Liver (tissue), 9 donors: ENCODE data around the gene ARID3A. TPM values are rescaled to one million over a fixed set of nuclear protein-coding genes. Genes with fewer than 3 reads are reported as not detected.

ENCODE experiments used
- DNase-seq: peaks from one replicate; pipeline ENCODE4 v3.0.0-alpha.2; 2017; ENCODE audit warnings: low spot score
- H3K27ac ChIP-seq, 2 donors: one replicate each; pipeline ENCODE4 v1.7.0; 2013; ENCODE audit warnings: inconsistent platforms in 2 of 2, low read length in 2 of 2, control low read depth in 1 of 2, low read depth in 1 of 2, mild to moderate bottlenecking in 1 of 2
- H3K27me3 ChIP-seq, 4 donors: one replicate each; pipeline versions ENCODE4 v1.6.1 to v1.7.0; 2013; ENCODE audit warnings: low read length in 3 of 4, inconsistent platforms in 1 of 4, mild to moderate bottlenecking in 1 of 4, moderate library complexity in 1 of 4; ENCODE audit not compliant: control insufficient read depth in 4 of 4, insufficient read depth in 4 of 4
- H3K36me3 ChIP-seq, 4 donors: one replicate each; pipeline versions ENCODE4 v1.6.1 to v1.7.0; 2013; ENCODE audit warnings: low read length in 3 of 4, mild to moderate bottlenecking in 3 of 4, low read depth in 1 of 4, moderate library complexity in 1 of 4; ENCODE audit not compliant: control insufficient read depth in 4 of 4, insufficient read depth in 3 of 4
- H3K4me1 ChIP-seq, 4 donors: one replicate each; pipeline versions ENCODE4 v1.6.1 to v1.7.0; 2013; ENCODE audit warnings: low read length in 3 of 4, mild to moderate bottlenecking in 3 of 4, moderate library complexity in 1 of 4; ENCODE audit not compliant: control insufficient read depth in 4 of 4, insufficient read depth in 4 of 4
- H3K4me3 ChIP-seq, 3 donors: one replicate each; pipeline versions ENCODE4 v1.6.1 to v1.7.0; 2013; ENCODE audit warnings: low read length in 3 of 3, control low read depth in 1 of 3, low read depth in 1 of 3, mild to moderate bottlenecking in 1 of 3
- H3K9ac ChIP-seq, 2 donors: one replicate each; pipeline ENCODE4 v1.7.0; 2013; ENCODE audit warnings: low read length in 2 of 2, mild to moderate bottlenecking in 2 of 2, moderate library complexity in 2 of 2, control low read depth in 1 of 2, low read depth in 1 of 2
- H3K9me3 ChIP-seq, 4 donors: one replicate each; pipeline versions ENCODE4 v1.6.1 to v1.7.0; 2013; ENCODE audit warnings: low read length in 3 of 4; ENCODE audit not compliant: control insufficient read depth in 4 of 4
- EGR1 ChIP-seq, 2 donors: IDR thresholded peaks; 2 replicates each; pipeline ENCODE4 v1.6.1; 2016 to 2018; ENCODE audit warnings: antibody characterized with exemption in 2 of 2, low read depth in 2 of 2
- FOXA1 ChIP-seq: IDR thresholded peaks from 2 replicates; pipeline ENCODE4 v1.6.1; 2016; ENCODE audit warnings: antibody characterized with exemption
- GABPA ChIP-seq, 2 donors: IDR thresholded peaks in 1 of 2; conservative IDR thresholded peaks in 1 of 2; 2 replicates each; pipeline ENCODE4 v1.6.1; 2016; ENCODE audit warnings: antibody characterized with exemption in 2 of 2, mild to moderate bottlenecking in 1 of 2, moderate library complexity in 1 of 2
- HNF4A ChIP-seq, 2 donors: conservative IDR thresholded peaks; 2 replicates each; pipeline ENCODE4 v1.6.1; 2016; ENCODE audit warnings: antibody characterized with exemption in 2 of 2, mild to moderate bottlenecking in 2 of 2
- HNF4G ChIP-seq: IDR thresholded peaks from 2 replicates; pipeline ENCODE4 v1.6.1; 2016; ENCODE audit warnings: antibody characterized with exemption
- JUND ChIP-seq, 2 donors: IDR thresholded peaks; 2 replicates each; pipeline ENCODE4 v1.6.1; 2016; ENCODE audit warnings: antibody characterized with exemption in 2 of 2
- NR2F2 ChIP-seq: IDR thresholded peaks from 2 replicates; pipeline ENCODE4 v1.6.1; 2016; ENCODE audit warnings: antibody characterized with exemption
- RAD21 ChIP-seq, 2 donors: IDR thresholded peaks; 2 replicates each; pipeline ENCODE4 v1.6.1; 2016; ENCODE audit warnings: antibody characterized with exemption in 2 of 2, mild to moderate bottlenecking in 2 of 2
- TAF1 ChIP-seq: conservative IDR thresholded peaks from 2 replicates; pipeline ENCODE4 v1.6.1; 2016; ENCODE audit warnings: antibody characterized with exemption, mild to moderate bottlenecking
- YY1 ChIP-seq: IDR thresholded peaks from 2 replicates; pipeline ENCODE4 v1.6.1; 2016; ENCODE audit warnings: antibody characterized with exemption, mild to moderate bottlenecking
- WGBS: extraction: QIAGEN DNeasy Blood & Tissue Kit; methylation state at CpG from one replicate; pipeline ENCODE4 v1.1.7; 2013; 5-methylcytosine and 5-hydroxymethylcytosine counted together
- polyA plus RNA-seq, 2 donors: library from polyadenylated mRNA; stranded (reverse) in 1 of 2; unstranded in 1 of 2; fragments of 200-250 nt in 1 of 2; fragments of >200 nt in 1 of 2; fragmentation: Nextera tagmentation in 1 of 2; extraction: Ambion mirVana in 1 of 2; gene quantifications; one replicate each; pipeline versions ENCODE4 v1.2.1 to v1.2.3, GENCODE V29; 2013 to 2015
- total RNA-seq, 2 donors: library from RNA; depleted of rRNA; stranded (reverse); fragments of >200 nt; gene quantifications; one replicate each; pipeline ENCODE4 v1.2.3, GENCODE V29; 2014
- TF ChIP-seq, protein P1 (sequence below): IDR thresholded peaks from 2 replicates; pipeline ENCODE4 v1.6.1; 2016; ENCODE audit warnings: antibody characterized with exemption
- TF ChIP-seq, protein P2 (sequence below): IDR thresholded peaks from 2 replicates; pipeline ENCODE4 v1.6.1; 2016; ENCODE audit warnings: antibody characterized with exemption
- TF ChIP-seq, protein P3 (sequence below): IDR thresholded peaks from 2 replicates; pipeline ENCODE4 v1.6.1; 2016; ENCODE audit warnings: antibody characterized with exemption
- TF ChIP-seq, protein P4 (sequence below): fragments of 150-350 bp; IDR thresholded peaks from 2 replicates; pipeline ENCODE4 v1.5.1; 2017; ENCODE audit warnings: improper control_type of control experiment, low read depth, low read length; ENCODE audit not compliant: missing input control
- donor health status: healthy.
- donor health status: healthy.
- donor health status: healthy.
- donor health status: healthy.
- donor health status: healthy.

Gene ARID3A
- total and polyA plus RNA-seq, 4 donors, result 0.74 to 42.4 (median 3.1) TPM

DNA sequence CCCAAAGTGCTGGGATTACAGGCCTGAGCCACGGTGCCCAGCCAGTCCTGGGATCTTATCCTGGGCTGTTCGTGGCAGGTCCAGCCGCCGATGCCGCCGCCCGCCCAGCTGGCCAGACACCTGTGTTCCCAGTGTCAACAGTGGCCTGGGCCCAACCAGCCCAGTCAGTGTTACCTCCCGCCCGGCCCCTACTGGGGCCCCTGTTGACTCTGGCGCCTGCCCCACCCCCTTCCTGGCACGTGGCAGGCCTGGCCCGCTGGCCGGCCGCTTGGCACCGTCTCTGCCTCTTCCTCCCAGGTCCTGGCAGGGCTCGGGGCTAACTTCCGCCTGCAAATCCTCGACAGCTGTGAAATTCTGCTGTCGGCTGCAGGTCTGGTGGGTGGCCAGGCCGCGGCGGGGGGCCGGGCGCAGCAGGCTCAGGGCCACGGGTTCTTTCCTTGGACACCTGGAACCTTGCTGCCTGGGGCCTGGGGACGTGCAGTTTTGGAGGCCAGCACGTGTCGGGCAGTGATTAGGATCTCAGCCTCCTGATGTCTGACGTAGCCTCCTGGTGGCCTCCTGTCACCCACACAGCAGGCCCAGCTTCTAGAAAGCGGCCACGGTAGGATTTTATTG is 9.1 kb downstream of the ARID3A start (continued):
- TF ChIP-seq, protein P1, sequence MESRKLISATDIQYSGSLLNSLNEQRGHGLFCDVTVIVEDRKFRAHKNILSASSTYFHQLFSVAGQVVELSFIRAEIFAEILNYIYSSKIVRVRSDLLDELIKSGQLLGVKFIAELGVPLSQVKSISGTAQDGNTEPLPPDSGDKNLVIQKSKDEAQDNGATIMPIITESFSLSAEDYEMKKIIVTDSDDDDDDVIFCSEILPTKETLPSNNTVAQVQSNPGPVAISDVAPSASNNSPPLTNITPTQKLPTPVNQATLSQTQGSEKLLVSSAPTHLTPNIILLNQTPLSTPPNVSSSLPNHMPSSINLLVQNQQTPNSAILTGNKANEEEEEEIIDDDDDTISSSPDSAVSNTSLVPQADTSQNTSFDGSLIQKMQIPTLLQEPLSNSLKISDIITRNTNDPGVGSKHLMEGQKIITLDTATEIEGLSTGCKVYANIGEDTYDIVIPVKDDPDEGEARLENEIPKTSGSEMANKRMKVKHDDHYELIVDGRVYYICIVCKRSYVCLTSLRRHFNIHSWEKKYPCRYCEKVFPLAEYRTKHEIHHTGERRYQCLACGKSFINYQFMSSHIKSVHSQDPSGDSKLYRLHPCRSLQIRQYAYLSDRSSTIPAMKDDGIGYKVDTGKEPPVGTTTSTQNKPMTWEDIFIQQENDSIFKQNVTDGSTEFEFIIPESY, result no peak

DNA sequence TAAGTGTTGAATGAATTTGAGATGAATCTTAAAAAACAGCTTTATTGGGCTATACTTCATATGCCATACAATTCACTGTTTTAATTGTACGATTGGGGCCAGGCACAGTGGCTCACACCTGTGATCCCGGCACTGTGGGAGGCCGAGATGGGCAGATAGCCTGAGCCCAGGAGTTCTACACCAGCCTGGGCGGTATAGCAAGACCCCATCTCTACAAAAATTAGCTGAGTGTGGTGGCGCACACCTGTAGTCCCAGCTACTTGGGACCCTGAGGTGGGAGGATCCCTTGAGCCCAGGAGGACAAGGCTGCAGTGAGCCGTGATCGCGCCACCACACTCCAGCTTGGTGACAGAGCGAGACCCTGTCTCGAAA is 10.3 kb downstream of the ARID3A start:
- Histone ChIP-seq H3K36me3 (no peaks in the 10 kb centered on the region), H3K9ac (no peak overlapping the region), H3K4me3 (no peak overlapping the region), H3K27ac (no peak overlapping the region), H3K4me1 (peaks cover 28 to 64% (median 41%) of the 10 kb centered on the region in 4 donors), H3K9me3 (no peaks in the 10 kb centered on the region), H3K27me3 (no peaks in the 10 kb centered on the region)
- no peak for DNase-seq
- no peak for TF ChIP-seq RAD21 (IDR thresholded peaks at IDR 0.05)
- 96% methylated on average over 10 of the region's 10 CpGs for WGBS

DNA sequence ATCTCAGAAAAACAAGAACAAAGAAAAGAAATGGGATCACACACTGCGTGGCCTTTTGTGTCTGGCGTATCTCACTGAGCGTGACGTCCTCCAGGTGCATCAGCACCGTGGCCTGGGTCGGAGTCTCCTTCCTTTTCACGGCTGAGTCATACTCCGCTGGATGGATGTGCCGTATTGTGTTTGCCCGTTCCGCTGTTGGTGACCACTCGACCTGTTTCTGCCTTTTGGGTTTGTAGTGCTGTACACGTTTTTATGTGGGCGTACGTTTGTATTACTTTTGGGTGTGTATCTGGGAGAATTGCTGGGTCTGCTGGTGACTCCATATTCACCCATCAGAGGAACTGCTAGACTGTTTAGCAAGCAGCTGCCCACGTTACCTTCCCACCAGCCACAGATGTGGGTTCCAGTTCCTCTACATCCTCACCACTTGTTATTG is 11.4 kb downstream of the ARID3A start:
- Histone ChIP-seq H3K36me3 (no peaks in the 10 kb centered on the region), H3K4me1 (peaks cover 34 to 66% (median 47%) of the 10 kb centered on the region in 4 donors)
- no peak for DNase-seq

DNA sequence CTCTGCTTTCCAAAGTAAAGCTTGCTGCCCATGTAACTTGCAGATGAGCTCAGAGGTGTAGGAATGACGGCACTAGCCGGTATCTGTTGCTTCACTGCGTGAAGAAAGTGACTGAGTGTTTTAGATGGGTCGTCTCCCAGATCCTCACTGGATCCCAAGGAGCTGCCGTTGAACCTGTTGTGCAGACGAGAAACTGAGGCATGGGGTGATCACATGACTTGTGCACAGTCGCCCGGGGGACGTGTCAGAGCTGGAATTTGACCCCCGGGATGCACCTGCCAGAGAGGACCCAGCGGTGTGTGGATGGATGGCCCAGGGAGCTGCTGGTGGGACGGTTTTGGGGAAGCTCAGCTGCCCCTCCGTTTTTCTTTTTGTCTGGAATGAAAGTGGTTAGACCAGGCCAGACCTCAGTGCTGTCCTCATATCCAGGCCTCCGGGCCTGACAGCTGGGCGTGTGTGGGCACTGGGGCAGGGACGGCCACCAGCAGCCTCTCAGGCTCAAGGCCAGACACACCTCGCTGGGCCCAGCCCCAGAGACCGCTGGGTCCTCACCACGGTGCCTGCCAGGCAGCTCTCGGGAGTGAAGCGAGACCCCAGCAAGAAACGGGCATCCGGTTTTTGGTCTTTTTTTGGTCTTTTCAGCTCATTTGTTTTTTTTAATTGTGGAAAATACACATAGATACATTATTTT is 12.5 kb downstream of the ARID3A start:
- 91% methylated on average over 23 of the region's 23 CpGs for WGBS
- H3K9me3 ChIP-seq, result no peaks in the 10 kb centered on the region
- no peaks in the 10 kb centered on the region for H3K27me3 ChIP-seq
- no peak overlapping the region for H3K27ac ChIP-seq
- no peaks in the 10 kb centered on the region for H3K36me3 ChIP-seq
- no peak overlapping the region for H3K4me3 ChIP-seq
- no peak for DNase-seq
- H3K9ac ChIP-seq, result no peak overlapping the region
- H3K4me1 ChIP-seq, result peaks cover 34 to 55% (median 42%) of the 10 kb centered on the region in 4 donors
- TF ChIP-seq, protein P2, sequence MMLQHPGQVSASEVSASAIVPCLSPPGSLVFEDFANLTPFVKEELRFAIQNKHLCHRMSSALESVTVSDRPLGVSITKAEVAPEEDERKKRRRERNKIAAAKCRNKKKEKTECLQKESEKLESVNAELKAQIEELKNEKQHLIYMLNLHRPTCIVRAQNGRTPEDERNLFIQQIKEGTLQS, result no peak
- TF ChIP-seq, protein P3, sequence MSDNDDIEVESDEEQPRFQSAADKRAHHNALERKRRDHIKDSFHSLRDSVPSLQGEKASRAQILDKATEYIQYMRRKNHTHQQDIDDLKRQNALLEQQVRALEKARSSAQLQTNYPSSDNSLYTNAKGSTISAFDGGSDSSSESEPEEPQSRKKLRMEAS, result no peak
- TF ChIP-seq HNF4G, result no peak
- TF ChIP-seq TAF1, result no peak
- no peak for TF ChIP-seq HNF4A (conservative IDR thresholded peaks at IDR 0.05)
- TF ChIP-seq GABPA (IDR thresholded peaks at IDR 0.05 in 1 of 2, conservative IDR thresholded peaks at IDR 0.05 in 1 of 2), result no peak
- TF ChIP-seq, protein P4, sequence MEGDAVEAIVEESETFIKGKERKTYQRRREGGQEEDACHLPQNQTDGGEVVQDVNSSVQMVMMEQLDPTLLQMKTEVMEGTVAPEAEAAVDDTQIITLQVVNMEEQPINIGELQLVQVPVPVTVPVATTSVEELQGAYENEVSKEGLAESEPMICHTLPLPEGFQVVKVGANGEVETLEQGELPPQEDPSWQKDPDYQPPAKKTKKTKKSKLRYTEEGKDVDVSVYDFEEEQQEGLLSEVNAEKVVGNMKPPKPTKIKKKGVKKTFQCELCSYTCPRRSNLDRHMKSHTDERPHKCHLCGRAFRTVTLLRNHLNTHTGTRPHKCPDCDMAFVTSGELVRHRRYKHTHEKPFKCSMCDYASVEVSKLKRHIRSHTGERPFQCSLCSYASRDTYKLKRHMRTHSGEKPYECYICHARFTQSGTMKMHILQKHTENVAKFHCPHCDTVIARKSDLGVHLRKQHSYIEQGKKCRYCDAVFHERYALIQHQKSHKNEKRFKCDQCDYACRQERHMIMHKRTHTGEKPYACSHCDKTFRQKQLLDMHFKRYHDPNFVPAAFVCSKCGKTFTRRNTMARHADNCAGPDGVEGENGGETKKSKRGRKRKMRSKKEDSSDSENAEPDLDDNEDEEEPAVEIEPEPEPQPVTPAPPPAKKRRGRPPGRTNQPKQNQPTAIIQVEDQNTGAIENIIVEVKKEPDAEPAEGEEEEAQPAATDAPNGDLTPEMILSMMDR, result no peak
- no peak for TF ChIP-seq FOXA1

More for the DNA sequence above, 11.4 kb downstream of the ARID3A start:
- Histone ChIP-seq H3K27me3 (no peaks in the 10 kb centered on the region), H3K9ac (no peak overlapping the region), H3K9me3 (no peaks in the 10 kb centered on the region), H3K27ac (no peak overlapping the region), H3K4me3 (no peak overlapping the region)
- TF ChIP-seq NR2F2 (no peak), FOXA1 (no peak), GABPA (IDR thresholded peaks at IDR 0.05 in 1 of 2, conservative IDR thresholded peaks at IDR 0.05 in 1 of 2) (no peak), HNF4G (no peak), JUND (IDR thresholded peaks at IDR 0.05) (no peak), YY1 (no peak), HNF4A (conservative IDR thresholded peaks at IDR 0.05) (no peak), EGR1 (IDR thresholded peaks at IDR 0.05; ENCODE audit: low read depth in 2 of 2) (no peak)
- TF ChIP-seq, protein P2, result no peak
- TF ChIP-seq, protein P1, result no peak
- WGBS, result 91% methylated on average over 16 of the region's 16 CpGs
